ENCODE results near the gene PSMD12. TPM values are rescaled to one million over a fixed set of nuclear protein-coding genes. Genes with fewer than 3 reads are reported as not detected.
"Not testable (repeated sequence)": the region's sequence is repeated elsewhere in the genome, so short reads cannot be mapped to it uniquely, and the experiment has no call there.

The PSMD12 gene
- 52.8 TPM for polyA plus RNA-seq (2013, experiment 1 of 2; ENCODE audit: insufficient read length)
- 34.7 TPM for polyA plus RNA-seq (2013, experiment 2 of 2; ENCODE audit: insufficient read length)

DNA sequence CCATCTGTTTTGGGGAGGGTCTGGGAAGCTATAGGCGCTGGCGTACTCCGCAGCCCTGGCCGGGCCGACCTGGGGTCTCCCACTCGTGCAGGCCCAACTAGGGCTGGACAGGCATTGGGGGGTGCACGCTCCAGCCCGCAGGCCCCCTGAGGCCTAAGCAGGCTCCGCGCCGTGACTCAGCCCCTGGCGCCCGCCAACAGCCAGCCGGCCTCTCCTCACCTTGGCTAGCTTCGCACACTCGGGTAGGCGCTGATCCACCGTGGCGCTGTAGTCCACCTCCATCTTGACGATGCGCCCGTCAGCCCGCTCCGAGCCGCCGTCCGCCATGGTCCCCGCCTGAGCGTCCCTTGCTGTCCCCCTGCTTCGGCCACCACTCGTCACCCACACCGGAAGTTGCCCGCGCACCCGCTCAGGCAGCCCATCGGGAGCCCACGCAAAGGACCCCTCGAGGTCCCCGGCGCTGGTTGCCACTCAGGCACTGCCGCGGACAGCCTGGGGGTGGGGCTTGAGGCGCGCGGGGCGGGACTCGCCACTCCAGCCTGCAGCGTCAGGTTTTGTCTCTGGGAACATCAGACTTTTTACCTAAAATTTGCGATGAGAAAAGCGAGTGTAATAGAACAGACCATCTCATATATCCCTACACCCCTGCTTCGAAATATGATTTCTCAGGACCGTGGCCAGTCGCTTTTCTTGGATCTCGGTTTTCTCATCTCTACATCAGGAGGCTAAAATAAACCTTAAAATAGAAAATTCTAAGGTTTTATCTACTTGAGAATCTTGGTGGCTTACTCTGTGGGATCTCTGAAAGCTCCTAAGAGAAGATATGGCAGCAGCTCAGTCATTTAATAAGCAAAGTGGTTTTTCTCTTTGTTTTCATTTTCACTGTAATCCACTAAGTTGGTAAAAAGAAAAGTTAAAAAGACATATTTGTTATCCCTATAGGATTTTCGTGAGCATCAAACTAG is at the start of gene PSMD12:
PSMD12 (minus strand) TSS at position 385 of the 965 bp plus-strand sequence; CDS start at position 327, 58 bp downstream.
- DNase-seq, result peak; percentile 91

DNA sequence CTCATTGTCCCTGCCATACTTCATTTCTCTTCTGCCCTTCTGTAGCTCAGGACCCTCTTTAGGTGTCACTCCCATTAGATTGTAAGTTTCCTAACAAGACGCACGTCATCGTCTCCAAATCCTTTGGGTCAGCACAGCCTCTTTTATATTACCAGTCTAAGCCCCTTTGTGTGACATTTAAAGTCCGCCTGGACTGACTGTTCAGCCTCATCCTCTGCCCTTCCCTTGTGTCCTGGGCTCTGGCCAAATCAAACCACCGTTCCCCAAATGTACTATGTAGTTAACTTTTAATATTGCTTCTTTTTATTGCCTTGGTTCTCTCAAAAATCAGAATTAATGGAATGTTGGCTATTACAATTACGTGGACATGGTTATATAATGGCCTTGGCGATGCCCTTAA is 48.9 kb upstream of the PSMD12 start:
- DNase-seq, result no peak

DNA sequence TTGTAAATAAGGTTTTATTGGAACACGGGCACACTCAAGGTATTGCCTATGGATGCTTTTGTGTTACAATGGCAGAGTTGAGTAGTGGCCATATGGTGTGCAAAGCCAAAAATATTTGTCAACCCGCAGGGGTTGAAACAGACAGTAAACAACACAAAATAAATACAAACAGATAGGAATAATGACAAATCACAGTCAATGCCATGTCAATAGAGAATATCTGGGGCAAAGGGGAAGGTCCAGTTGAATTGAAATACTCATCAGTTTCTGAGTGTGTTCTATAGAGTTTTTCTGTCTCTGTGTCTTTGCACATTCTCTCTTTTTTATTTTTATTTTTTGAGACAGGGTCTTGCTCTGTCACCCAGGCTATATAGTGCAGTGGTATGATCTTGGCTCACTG is 48.2 kb upstream of the PSMD12 start:
- DNase-seq, result no peak

- DNase-seq, result no peak
Observed at GRCh38 chr17:67414130-67414529, 47.8 kb upstream of the PSMD12 start.

- DNase-seq, result no peak
Observed at GRCh38 chr17:67413388-67413787, 47.0 kb upstream of the PSMD12 start.

GRCh38 chr17:67412941-67413340 is 46.6 kb upstream of the PSMD12 start:
- no peak for DNase-seq

- no peak for DNase-seq
Observed at GRCh38 chr17:67412032-67412431, 45.7 kb upstream of the PSMD12 start.

- DNase-seq, result no peak
Observed at GRCh38 chr17:67411397-67411796, 45.0 kb upstream of the PSMD12 start.

GRCh38 chr17:67408455-67408830 is 42.1 kb upstream of the PSMD12 start:
- DNase-seq, result not testable (repeated sequence)

DNA sequence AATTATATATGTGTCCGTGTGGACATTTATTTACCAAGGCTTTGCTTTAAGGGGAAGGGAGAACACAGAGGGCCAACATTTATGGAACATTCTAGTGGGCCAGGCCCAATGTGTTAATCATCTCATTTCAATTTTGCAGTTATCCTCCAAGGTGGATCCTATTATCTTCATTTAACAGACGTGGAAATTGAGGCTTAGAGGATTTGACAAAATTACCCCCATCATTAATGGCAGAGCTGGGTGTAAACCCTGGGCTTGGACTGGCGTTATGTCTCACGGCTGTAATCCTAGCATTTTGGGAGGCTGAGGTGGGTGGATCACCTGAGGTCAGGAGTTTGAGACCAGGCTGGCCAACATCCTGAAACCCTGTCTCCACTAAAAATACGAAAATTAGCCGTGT is 37.1 kb upstream of the PSMD12 start:
- DNase-seq, result no peak

DNA sequence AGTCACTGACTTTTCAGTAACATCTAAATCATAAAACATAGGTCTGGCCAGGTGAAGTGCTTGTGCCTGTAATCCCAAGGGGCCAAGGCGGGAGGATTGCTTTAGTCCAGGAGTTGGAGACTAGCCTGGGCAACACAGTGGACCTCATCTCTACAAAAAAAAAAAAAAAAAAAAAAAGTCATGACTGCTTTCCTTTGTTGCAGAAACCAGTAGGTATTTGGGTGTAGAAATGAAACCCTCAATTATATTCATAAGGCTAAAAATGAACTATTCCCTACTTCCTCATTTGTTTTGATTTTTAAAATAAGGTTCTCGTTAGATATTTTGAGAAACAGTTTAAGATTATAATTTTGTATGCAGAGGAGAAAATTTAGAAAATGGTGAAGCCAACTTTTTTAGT is 36.7 kb upstream of the PSMD12 start:
- DNase-seq, result no peak

GRCh38 chr17:67401598-67402504 is 35.5 kb upstream of the PSMD12 start:
- DNase-seq, result no peak

DNA sequence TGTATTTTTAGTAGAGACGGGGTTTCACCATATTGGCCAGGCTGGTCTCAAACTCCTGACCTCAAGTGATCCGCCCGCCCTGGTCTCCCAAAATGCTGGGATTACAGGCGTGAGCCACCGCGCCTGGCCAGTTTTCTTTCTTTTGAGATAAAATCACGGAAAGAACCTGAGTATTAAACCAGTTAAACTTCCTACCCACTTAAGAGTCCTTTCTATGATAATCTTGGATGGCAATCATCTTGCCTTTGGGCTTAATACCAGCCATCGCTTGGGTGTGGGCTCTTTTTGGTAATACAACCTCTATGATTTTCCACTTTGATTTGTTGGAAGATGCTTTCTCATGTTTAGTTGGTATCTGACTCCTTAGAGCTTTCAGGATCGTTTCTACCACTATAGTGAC is 34.7 kb upstream of the PSMD12 start:
- DNase-seq, result no peak

DNA sequence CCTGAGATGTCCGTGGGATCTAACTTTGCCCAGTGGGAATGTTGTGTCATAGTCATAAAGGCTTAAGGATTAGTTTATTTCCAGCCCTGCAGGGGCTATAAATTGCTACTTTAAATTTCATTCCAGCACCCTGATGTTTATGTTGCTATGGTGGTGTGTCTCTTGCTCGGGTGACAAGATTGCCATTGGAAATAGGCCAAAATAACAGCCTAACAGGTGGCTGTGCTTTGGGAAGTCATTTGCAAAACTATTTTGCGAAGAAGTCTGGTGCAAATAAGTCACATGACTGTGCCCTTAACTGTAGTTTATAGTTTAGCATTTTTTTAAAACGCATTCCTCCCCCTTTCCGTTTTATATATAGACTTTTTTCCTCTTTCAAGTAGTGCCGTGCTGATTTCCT is 33.8 kb upstream of the PSMD12 start:
- no peak for DNase-seq

DNA sequence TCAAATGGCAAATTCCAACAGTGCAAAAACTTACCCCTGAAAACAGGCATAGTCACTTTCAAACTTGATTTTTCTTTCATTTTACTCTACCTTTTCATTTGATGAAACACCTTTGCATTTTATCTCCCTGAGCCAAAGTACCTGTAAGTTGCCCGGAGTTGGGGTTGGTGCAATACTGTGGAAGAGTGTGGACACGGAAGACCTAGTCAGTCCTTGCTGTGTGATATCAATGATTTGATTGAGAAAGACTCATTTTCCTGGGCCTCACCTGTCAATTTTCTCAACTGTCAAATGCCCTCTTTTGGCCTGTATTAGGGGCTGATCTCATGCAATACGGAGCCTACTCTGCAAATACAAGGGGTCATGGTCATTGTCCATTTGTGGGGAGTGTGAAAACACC is 33.3 kb upstream of the PSMD12 start:
- no peak for DNase-seq

- DNase-seq, result no peak
Observed at GRCh38 chr17:67393809-67394397, 27.5 kb upstream of the PSMD12 start.

DNA sequence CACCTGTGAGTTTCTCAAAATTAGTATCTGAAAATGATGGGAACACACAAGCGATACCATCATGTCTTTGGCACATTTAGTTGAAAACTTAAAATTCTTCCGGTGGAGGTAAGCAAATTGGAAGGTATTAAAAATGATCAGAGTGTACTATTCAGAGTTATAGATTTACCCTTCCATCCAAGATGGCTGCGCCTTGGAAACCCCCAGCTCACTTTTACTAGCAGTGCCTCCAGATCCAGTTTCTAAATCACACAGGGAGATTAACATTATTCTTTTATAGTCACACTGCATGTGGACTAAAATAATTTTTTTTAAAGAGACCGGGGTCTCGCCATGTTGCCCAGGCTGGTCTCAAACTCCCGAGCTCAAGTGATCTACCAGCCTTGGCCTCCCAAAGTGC is 25.7 kb upstream of the PSMD12 start:
- no peak for DNase-seq

GRCh38 chr17:67390646-67391361 is 24.4 kb upstream of the PSMD12 start:
- peak; percentile 94 for DNase-seq

DNA sequence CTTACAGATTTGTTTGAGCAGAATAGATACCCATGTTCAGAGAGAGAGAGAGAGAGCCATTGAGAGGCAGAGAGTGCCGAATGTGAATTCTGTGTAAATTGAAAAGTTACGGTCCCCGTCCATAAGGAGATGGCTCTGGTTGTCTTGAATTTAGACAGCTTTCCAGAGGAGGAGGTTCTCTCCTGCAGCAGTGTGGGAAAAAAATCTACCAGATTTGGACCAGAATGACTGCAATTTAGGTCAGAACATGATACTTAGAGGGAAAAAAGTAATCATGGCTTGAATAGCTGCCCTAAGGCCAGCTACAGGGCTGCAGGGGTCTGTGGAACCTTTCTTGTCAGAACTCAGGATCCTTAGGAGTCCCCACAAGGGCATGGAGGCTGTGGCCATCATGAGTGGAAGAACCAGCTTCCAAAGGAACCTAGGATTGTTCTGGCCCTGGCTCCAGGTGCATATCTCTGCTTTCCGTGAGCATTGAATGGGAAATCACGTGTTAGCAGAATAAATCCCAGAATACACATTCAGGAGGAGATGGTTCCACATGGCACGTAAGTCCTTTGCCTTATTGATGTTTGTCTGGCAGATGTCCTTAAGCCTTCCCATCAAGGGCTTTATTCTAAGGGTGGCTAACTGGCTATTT is 23.7 kb upstream of the PSMD12 start:
- no peak for DNase-seq

DNA sequence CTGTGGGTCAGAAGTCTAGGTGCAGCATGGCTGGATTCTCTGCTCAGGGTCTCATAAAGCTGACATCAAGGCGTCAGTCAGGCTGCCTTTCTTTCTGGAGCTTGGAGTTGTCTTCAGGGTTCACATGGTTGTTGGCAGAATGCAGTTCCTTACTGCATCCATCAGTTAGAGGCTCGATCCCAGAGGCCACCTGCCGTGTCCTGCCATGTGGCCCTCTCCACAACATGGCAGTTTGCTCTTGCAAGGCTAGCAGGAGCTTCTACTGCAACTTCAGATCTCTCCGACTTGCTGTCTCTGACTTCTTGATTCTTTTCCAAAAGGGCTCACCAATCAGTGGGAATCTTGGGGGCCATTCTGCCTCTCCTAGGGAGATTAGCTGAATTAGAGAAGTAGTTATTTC is 22.6 kb upstream of the PSMD12 start:
- DNase-seq, result no peak

GRCh38 chr17:67388536-67388935 is 22.2 kb upstream of the PSMD12 start:
- not testable (repeated sequence) for DNase-seq
